HG03565 (cell line): ENCODE results near the gene EVA1A.

Source experiments
- ATAC-seq: cut with Tn5 transposase; IDR thresholded peaks from one replicate; pipeline ENCODE4 v1.9.1; 2021; ENCODE audit warnings: mild to moderate bottlenecking, moderate library complexity; ENCODE audit not compliant: unreplicated experiment

EVA1A gene

DNA sequence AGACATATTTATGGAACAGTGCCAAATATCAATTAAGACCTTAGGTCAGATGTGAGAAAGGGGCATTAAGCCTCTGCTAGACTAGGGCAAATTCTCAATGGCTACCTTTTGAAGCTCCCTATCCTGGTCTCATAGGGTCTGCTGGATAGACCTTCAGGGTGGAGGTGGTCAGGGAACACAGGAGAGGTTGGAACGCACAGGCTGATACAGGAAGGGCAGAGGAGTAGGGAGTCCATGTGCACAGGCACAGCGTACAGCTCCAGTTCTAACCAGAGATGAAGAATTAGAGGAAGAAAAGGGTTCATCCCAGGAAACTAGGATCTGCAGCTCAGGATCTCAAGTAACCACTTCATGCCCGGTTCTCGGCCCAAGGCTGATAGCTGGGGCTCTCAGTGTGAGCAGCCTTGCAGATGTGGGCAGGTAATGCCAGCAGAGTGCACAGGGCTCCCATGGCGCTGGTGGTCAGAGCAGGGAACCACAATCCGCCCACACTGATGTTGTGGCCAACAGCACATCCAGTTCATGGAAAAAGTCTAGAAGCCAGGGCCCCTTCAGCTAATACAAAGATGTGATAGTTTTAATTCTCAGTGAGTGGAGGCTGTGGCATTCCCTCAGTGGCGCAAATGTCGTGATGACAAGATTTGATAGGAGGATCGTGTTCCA lies 3.4 kb upstream of the EVA1A start:
- no peak for ATAC-seq

- ATAC-seq: no peak
Measured at GRCh38 chr2:75563591-75563990, 2.9 kb upstream of the EVA1A start.

GRCh38 chr2:75562513-75562864 lies 1.8 kb upstream of the EVA1A start:
- ATAC-seq: no peak

GRCh38 chr2:75561566-75562512 lies 1.1 kb upstream of the EVA1A start:
- ATAC-seq: no peak

DNA sequence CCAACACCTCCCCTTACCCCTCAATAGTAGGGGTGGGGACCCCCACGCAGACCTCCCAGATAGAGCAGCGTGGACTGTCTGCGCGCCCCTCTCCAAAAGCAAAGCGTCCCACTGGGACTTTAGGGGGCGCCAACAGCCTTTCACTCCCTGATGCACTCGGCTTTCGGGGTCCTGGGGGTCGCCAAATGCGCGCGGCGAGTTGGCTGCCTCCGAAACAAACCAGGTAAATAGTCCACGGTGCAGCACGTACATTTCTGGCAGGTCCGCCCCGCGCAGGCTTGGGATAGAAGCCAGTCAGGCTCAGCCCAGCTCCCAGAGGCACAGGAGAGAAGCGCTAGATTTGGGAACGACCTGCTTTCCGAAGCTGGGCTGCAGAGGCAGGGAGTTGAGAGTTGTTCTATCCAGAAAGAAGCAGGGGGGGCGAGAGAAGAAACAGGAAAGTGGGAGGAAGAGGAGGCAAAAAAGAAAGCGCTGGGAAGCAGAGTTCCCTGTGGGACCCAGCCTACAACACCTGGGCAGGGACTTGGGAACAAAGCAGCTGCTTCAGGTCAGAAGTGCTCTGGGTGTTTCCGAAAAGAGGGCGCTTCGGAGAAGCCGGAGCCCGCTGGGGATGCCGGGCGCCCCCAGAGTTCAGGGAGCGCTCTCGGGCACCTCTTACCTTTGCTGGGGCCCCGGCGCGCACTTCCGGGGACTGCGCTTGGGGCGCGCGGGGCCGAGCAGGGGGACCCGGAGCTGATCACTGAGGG lies 544 bp downstream of the EVA1A start:
- no peak for ATAC-seq

- ATAC-seq: no peak
Measured at GRCh38 chr2:75559680-75560021, 1.1 kb downstream of the EVA1A start.

DNA sequence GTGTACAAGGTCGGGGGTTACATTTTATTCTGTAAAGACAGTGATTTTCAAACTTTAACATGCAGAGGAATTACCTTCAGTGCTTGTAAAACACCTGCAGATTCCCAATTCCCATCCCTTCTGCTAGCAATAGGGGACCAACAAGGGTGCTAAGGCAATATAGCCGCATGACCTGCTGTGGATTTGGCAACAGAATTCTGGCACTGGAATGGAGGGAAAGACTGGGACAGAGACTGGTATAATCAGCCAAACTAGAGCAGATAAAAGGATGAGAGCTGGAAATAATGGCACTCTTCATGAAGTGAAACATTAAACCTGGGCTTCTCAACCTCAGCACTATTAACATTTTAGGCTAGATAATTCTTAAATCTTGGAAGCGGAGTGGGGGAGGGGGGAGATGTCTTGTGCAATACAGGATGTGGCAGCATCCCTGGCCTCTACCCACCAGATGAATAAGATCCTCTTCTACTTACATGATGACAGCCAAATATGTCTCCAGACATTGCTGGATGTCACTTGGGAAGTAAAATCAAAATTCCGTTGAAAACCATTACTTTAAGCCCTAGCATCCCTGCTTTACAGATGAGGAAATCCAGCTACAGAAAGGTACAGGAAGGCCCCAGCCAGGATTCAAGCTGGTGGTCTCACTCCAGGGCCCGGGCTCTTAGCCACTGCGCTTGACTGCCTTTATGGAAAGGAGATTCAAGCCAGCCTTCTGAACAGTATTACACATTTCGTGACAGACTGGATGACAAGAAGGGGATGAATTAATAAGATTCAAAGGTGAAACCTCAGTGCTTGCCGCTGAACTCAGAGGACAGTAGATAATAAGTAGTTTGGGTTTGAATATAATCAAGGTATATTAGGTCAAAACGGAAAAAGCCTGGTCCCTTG lies 1.7 kb downstream of the EVA1A start:
- ATAC-seq: no peak

- no peak for ATAC-seq
Measured at GRCh38 chr2:75558136-75558535, 2.6 kb downstream of the EVA1A start.

DNA sequence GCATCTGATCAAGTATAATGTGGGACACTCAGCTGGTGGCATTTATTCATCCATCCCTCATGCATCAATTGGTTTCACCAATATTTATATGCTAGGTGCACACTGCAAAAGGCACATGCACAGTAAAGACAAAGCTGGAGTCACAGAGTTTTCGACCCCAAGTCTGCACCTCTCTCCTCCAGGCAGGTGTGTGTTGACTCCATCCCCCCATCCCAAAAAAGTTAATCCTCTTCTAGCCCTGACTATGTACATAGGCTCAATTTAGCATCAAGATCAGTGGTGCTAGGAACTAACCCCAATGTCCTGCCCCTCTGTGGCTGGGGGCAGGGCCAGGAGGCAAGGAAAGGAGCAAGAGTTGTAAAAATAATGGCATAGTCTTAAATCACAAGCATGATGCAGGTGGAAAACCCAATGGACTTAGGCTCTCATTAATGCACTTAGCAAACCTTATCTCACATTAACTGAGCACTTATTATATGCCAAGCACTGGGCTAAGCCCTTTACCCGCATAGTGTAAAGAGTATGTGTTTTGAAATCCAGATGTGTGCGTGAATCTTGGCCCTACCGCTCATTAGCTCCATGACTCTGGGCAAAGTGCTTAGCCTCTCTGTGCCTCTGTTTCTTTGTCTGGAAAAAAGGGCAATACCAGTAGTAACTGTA lies 3.1 kb downstream of the EVA1A start:
- no peak for ATAC-seq

DNA sequence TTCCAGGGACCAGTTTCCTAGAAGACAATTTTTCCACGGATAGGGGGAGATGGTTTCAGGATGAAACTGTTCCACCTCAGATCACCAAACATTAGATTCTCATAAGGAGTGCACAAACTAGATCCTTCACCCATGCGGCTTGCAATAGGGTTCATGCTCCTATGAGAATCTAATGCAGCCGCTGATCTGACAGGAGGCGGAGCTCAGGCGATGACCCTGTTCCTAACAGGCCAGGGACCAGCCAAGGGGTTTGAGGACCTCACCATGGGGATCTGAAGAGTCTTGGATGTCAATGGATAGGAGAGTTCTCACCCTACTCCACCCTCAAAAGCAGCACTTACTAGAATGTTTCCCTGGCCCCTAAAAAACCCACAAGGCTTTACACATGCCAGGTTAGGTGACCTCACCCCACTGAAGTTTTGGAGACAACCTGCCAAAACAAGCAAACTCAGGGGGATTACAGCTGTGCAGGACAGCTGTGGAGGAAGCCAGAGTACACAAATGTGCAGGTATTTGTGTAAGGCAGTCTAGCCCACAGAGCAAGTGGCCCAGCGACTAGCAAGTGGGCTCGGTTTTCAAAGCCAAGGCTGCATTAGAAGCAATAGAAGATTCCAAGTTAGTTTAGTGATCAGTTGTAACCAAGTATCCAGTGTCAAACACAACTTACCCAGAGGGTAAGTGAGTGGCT lies 3.9 kb downstream of the EVA1A start:
- no peak for ATAC-seq

- no peak for ATAC-seq
Measured at GRCh38 chr2:75555701-75556100, 5.0 kb downstream of the EVA1A start.

DNA sequence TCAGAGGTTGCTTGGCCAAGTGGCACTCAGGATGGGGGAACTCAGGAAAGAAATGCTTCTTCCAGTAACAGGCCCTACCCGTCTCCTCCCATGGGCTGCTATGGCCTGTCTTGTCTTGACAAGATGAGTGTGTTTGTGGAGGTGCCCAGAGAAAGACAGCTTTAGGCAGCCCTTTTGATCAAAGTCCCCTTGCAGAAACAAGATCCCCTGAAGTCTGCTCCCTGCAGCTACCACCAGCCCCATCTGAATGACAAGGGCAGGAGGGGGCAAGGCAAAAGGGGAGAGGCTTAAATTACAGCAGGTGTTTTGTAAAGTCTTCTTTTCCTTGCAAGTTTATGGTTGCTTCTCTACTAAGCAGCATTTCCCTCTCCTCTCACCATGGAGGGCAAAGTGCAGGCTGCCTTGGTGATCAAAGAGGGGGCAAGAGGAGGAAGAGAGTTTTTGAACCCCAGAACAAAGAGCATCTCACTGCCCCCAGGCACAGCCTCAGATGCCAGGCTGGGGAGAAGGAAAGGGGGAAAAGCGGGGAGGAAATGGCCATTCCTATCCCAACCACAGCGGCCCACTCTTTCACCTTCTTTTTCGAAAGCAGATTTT lies 6.7 kb downstream of the EVA1A start:
- no peak for ATAC-seq

- ATAC-seq: no peak
Measured at GRCh38 chr2:75552222-75552621, 8.5 kb downstream of the EVA1A start.

DNA sequence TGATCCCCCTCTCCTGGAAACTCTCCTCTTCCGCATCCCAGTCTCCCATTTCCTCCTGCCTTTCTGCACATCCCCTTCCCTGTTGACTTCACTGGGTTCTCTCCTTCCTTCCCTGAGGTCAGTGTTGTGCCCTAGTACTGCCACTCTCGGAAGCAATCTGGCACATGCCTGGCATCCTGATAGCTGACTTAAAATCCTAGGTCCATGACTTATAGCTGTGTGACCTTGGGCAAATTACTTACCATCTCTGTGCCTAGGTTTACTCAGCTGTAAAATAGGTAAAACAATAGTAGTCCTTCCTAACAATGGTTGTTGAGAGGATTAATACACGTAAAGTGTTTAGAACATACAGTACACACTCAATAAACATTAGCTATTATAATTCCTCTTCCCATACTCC lies 9.3 kb downstream of the EVA1A start:
- no peak for ATAC-seq

GRCh38 chr2:75549401-75550253 lies 11.1 kb downstream of the EVA1A start:
- ATAC-seq: no peak

DNA sequence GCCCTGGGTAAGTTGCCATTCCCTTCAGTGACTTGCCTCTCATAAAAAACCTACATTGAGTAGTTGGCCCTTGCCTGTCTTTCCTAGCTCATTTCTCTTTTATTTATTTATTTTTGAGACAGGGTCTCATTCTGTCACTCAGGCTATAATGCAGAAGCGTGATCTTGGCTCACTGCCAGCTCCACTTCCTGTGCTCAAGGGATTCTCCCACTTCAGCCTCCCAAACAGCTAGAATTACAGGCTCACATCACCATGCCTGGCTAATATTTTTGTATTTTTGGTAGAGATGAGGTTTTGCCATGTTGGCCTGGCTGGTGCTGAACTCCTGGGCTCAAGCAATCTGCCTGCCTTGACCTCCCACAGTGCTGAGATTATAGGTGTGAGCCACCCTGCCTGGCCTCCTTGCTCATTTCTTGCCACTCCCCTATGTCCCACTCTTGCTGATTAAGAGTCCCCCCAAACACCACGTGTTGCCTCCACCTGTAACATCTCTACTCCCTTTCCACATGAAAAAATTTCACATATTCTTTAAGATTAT lies 12.6 kb downstream of the EVA1A start:
- ATAC-seq: no peak

GRCh38 chr2:75547345-75548035 lies 13.2 kb downstream of the EVA1A start:
- ATAC-seq: no peak
